A549 (cell line): Measurements from ENCODE around the gene TNIK. TPM values are rescaled to one million over a fixed set of nuclear protein-coding genes. Genes with fewer than 3 reads are reported as not detected.

Source experiments
- ATAC-seq, 2 experiments: fragments of 200-7000 bp in 1 of 2; fragments of >200 bp in 1 of 2; cut with Nextera tagmentation in 1 of 2; cut with Tn5 transposase in 1 of 2; 3 replicates each; pipeline versions ENCODE4 v1.8.0 to v1.9.1; 2018 to 2020; ENCODE audit warnings: mild to moderate bottlenecking in 1 of 2, moderate library complexity in 1 of 2
- CTCF ChIA-PET: fragments of 300-600 bp; sonication (Branson Sonifier 250); formaldehyde crosslinking; extraction: SDS; loops from one replicate; lab custom pipeline; 2021; ENCODE audit warnings: antibody characterized with exemption, inconsistent platforms; lab: Yijun Ruan, JAX
- POLR2A ChIA-PET: fragments of 350-600 bp; formaldehyde crosslinking; extraction: SDS; loops from one replicate; lab custom pipeline; 2021; ENCODE audit warnings: antibody characterized with exemption, inconsistent platforms; lab: Yijun Ruan, JAX
- DNase-seq, 2 experiments: peaks; one replicate each; pipeline versions ENCODE4 v3.0.0 to v3.0.0-alpha.2; 2011 to 2016; ENCODE audit warnings: low read depth in 1 of 2, low spot score in 1 of 2
- FAIRE-seq: peaks from 2 replicates; lab custom pipeline; 2011; peaks lifted over from hg19 to GRCh38; lab: Jason Lieb, UNC
- H3K27ac ChIP-seq, 2 experiments: fragments of >200 bp; sonication (Bioruptor Twin); formaldehyde crosslinking; 3 replicates each; pipeline ENCODE4 v1.5.1; 2016 to 2017
- H3K4me1 ChIP-seq: fragments of >200 bp; sonication (Bioruptor Twin); formaldehyde crosslinking; 3 replicates; pipeline ENCODE4 v1.6.1; 2016
- H3K4me2 ChIP-seq: fragments of >200 bp; sonication (Bioruptor Twin); formaldehyde crosslinking; 3 replicates; pipeline ENCODE4 v1.6.1; 2016
- H3K4me3 ChIP-seq: fragments of >200 bp; sonication (Bioruptor Twin); formaldehyde crosslinking; 3 replicates; pipeline ENCODE4 v1.5.1; 2016
- H3K9me3 ChIP-seq: fragments of >200 bp; sonication (Bioruptor Twin); formaldehyde crosslinking; 3 replicates; pipeline ENCODE4 v1.6.1; 2016
- BHLHE40 ChIP-seq: IDR thresholded peaks from 2 replicates; pipeline ENCODE4 v1.6.1; 2012; ENCODE audit warnings: low read depth, low read length, inconsistent platforms
- CBX2 ChIP-seq: fragments of 200-600 bp; sonication (generic); IDR thresholded peaks from 2 replicates; pipeline ENCODE4 v1.6.1; 2016; ENCODE audit warnings: low read depth, mild to moderate bottlenecking, borderline replicate concordance
- CHD4 ChIP-seq: fragments of 200-600 bp; sonication (generic); IDR thresholded peaks from 2 replicates; pipeline ENCODE4 v1.6.1; 2016; ENCODE audit warnings: antibody characterized with exemption, mild to moderate bottlenecking, borderline replicate concordance
- EHF ChIP-seq: fragments of 250-450 bp; sonication (Bioruptor Pico); IDR thresholded peaks from 2 replicates; pipeline ENCODE4 v1.5.0; 2020; ENCODE audit warnings: mild to moderate bottlenecking
- EHMT2 ChIP-seq: fragments of 200-600 bp; sonication (generic); IDR thresholded peaks from 2 replicates; pipeline ENCODE4 v1.6.1; 2016; ENCODE audit warnings: antibody characterized with exemption, low read depth, mild to moderate bottlenecking, moderate library complexity
- EP300 ChIP-seq, 2 experiments: fragments of >200 bp; sonication (Bioruptor Twin); formaldehyde crosslinking; IDR thresholded peaks; 2 replicates in 1 of 2; 3 replicates in 1 of 2; pipeline ENCODE4 v1.6.1; 2016 to 2017
- ESRRA ChIP-seq: fragments of 150-350 bp; IDR thresholded peaks from 2 replicates; pipeline ENCODE4 v1.6.1; 2014; ENCODE audit warnings: mild to moderate bottlenecking, low read length, borderline replicate concordance
- FOXS1 ChIP-seq: fragments of 250-450 bp; sonication (Bioruptor Pico); IDR thresholded peaks from 2 replicates; pipeline ENCODE4 v1.5.0; 2020; ENCODE audit warnings: mild to moderate bottlenecking, moderate library complexity
- GATA3 ChIP-seq: IDR thresholded peaks from 2 replicates; pipeline ENCODE4 v1.6.1; 2012; ENCODE audit warnings: borderline replicate concordance
- HEYL ChIP-seq: fragments of 250-450 bp; sonication (Bioruptor Pico); IDR thresholded peaks from 2 replicates; pipeline ENCODE4 v1.8.0; 2021; ENCODE audit warnings: mild to moderate bottlenecking, moderate library complexity
- HOXA7 ChIP-seq: fragments of 250-450 bp; sonication (Bioruptor Pico); IDR thresholded peaks from 2 replicates; pipeline ENCODE4 v1.5.0; 2020; ENCODE audit warnings: mild to moderate bottlenecking, moderate library complexity
- HOXB13 ChIP-seq: fragments of 250-450 bp; sonication (Bioruptor Pico); IDR thresholded peaks from 2 replicates; pipeline ENCODE4 v1.5.0; 2020; ENCODE audit warnings: low read depth, mild to moderate bottlenecking, moderate library complexity
- HOXB5 ChIP-seq: fragments of 250-450 bp; sonication (Bioruptor Pico); IDR thresholded peaks from 2 replicates; pipeline ENCODE4 v1.5.0; 2020; ENCODE audit warnings: mild to moderate bottlenecking, moderate library complexity
- JUN ChIP-seq, 2 experiments: fragments of >200 bp; sonication (Bioruptor Twin); formaldehyde crosslinking; IDR thresholded peaks; 2 replicates in 1 of 2; 3 replicates in 1 of 2; pipeline ENCODE4 v1.6.1; 2016 to 2017
- KDM1A ChIP-seq: fragments of 200-600 bp; sonication (generic); IDR thresholded peaks from 2 replicates; pipeline ENCODE4 v1.6.1; 2016; ENCODE audit warnings: low read depth, mild to moderate bottlenecking
- KDM5A ChIP-seq: fragments of 200-600 bp; sonication (generic); IDR thresholded peaks from 2 replicates; pipeline ENCODE4 v1.6.1; 2016; ENCODE audit warnings: antibody characterized with exemption, mild to moderate bottlenecking
- MAX ChIP-seq: IDR thresholded peaks from 2 replicates; pipeline ENCODE4 v1.6.1; 2012
- MYC ChIP-seq: IDR thresholded peaks from 2 replicates; pipeline ENCODE4 v1.6.1; 2012; ENCODE audit warnings: mild to moderate bottlenecking, inconsistent platforms, low read length, improper control_type of control experiment, borderline replicate concordance
- NFE2L2 ChIP-seq: fragments of 150-350 bp; conservative IDR thresholded peaks from 2 replicates; pipeline ENCODE4 v1.6.1; 2014; ENCODE audit warnings: low read length
- NPAS2 ChIP-seq: fragments of 250-450 bp; sonication (Bioruptor Pico); IDR thresholded peaks from 2 replicates; pipeline ENCODE4 v1.8.0; 2022; ENCODE audit warnings: mild to moderate bottlenecking, moderate library complexity, borderline replicate concordance
- PBX3 ChIP-seq: IDR thresholded peaks from 2 replicates; pipeline ENCODE4 v1.6.1; 2012
- RARB ChIP-seq: fragments of 250-450 bp; sonication (Bioruptor Pico); IDR thresholded peaks from 2 replicates; pipeline ENCODE4 v1.8.0; 2021; ENCODE audit warnings: mild to moderate bottlenecking, moderate library complexity
- RCOR1 ChIP-seq: fragments of 150-350 bp; IDR thresholded peaks from 2 replicates; pipeline ENCODE4 v1.6.1; 2014; ENCODE audit warnings: antibody characterized with exemption, low read length, low read depth
- RNF2 ChIP-seq: fragments of 200-600 bp; sonication (generic); IDR thresholded peaks from 2 replicates; pipeline ENCODE4 v1.6.1; 2016; ENCODE audit warnings: low read depth, mild to moderate bottlenecking, antibody characterized with exemption, moderate library complexity, borderline replicate concordance
- SMC3 ChIP-seq: fragments of >200 bp; sonication (Bioruptor Twin); formaldehyde crosslinking; IDR thresholded peaks from 3 replicates; pipeline ENCODE4 v1.6.1; 2018; ENCODE audit warnings: inconsistent platforms
- TFCP2L1 ChIP-seq: fragments of 250-450 bp; sonication (Bioruptor Pico); IDR thresholded peaks from 2 replicates; pipeline ENCODE4 v1.5.0; 2021; ENCODE audit warnings: mild to moderate bottlenecking
- TP53 ChIP-seq: fragments of 250-450 bp; sonication (Bioruptor Pico); IDR thresholded peaks from 2 replicates; pipeline ENCODE4 v1.5.0; 2021; ENCODE audit warnings: mild to moderate bottlenecking, moderate library complexity
- USF2 ChIP-seq: fragments of 450-650 bp; IDR thresholded peaks from 2 replicates; pipeline ENCODE4 v1.6.1; 2014; ENCODE audit warnings: antibody characterized with exemption
- ZC3H11A ChIP-seq: fragments of 450-650 bp; IDR thresholded peaks from 2 replicates; pipeline ENCODE4 v1.6.1; 2014; ENCODE audit warnings: antibody characterized with exemption, mild to moderate bottlenecking
- ZFP36 ChIP-seq: fragments of 450-650 bp; IDR thresholded peaks from 2 replicates; pipeline ENCODE4 v1.6.1; 2014; ENCODE audit warnings: borderline replicate concordance; ENCODE audit not compliant: partially characterized antibody
- WGBS: methylation state at CpG from one replicate; pipeline ENCODE4 v1.1.6; 2017; ENCODE audit errors: missing lambda C conversion rate; 5-methylcytosine and 5-hydroxymethylcytosine counted together
- polyA plus RNA-seq, 4 experiments: library from polyadenylated mRNA; depleted of rRNA in 3 of 4; stranded (reverse); fragments of >200 nt; fragmentation: RNase III in 1 of 4; extraction: RNeasy Plus Mini Kit Qiagen cat#74134 plus additional on column Dnase treatment in 1 of 4; gene quantifications; 2 replicates in 3 of 4; 3 replicates in 1 of 4; pipeline ENCODE4 v1.2.3, GENCODE V29; 2011 to 2017
- TF ChIP-seq, protein P1 (sequence below): fragments of 150-350 bp; IDR thresholded peaks from 2 replicates; pipeline ENCODE4 v1.6.1; 2014; ENCODE audit warnings: low read depth, mild to moderate bottlenecking, low read length

The TNIK gene
- polyA plus RNA-seq, 2 of the 4 experiments (the other 2 are of a cell fraction): 1.6 to 1.8 TPM

GRCh38 chr3:171470714-171471227 is 10.6 kb upstream of the TNIK start:
- no peak overlapping the region for H3K27ac ChIP-seq
- H3K4me3 ChIP-seq: no peak overlapping the region
- no peak overlapping the region for H3K4me2 ChIP-seq
- H3K9me3 ChIP-seq: no peaks in the 10 kb centered on the region
- WGBS: 92% methylated on average over 1 of the region's 1 CpG
- ChIA-PET CTCF (interaction anchor here (0.6 kb wide), 1 partner anchor 1437 kb away, joined by 4 read pairs; no protein-coding TSS in a partner anchor), POLR2A (no interaction called here)
- no peak for FAIRE-seq
- no peak for DNase-seq
- no peak for ATAC-seq
- H3K4me1 ChIP-seq: no peaks in the 10 kb centered on the region
- TF ChIP-seq RNF2 (no peak), NFE2L2 (no peak), HOXB5 (no peak), BHLHE40 (no peak), TFCP2L1 (no peak), KDM1A (no peak), RCOR1 (no peak), RARB (no peak), NPAS2 (no peak)

GRCh38 chr3:171469376-171469775 is 9.2 kb upstream of the TNIK start:
- DNase-seq: no peak
- CTCF ChIA-PET: no interaction called here
- FAIRE-seq: no peak
- H3K4me3 ChIP-seq: no peak overlapping the region
- no peak for ATAC-seq
- no peak for TF ChIP-seq EHF (CRISPR knock-in tag)
- TF ChIP-seq JUN (IDR thresholded peaks at IDR 0.05): no peak
- no peak for TF ChIP-seq EHMT2
- TF ChIP-seq CBX2: no peak
- no peak for TF ChIP-seq ZC3H11A
- TF ChIP-seq CHD4: no peak
- TF ChIP-seq HOXA7 (CRISPR knock-in tag): no peak
- TF ChIP-seq ESRRA: no peak
- no peak for TF ChIP-seq KDM5A
- TF ChIP-seq, protein P1, sequence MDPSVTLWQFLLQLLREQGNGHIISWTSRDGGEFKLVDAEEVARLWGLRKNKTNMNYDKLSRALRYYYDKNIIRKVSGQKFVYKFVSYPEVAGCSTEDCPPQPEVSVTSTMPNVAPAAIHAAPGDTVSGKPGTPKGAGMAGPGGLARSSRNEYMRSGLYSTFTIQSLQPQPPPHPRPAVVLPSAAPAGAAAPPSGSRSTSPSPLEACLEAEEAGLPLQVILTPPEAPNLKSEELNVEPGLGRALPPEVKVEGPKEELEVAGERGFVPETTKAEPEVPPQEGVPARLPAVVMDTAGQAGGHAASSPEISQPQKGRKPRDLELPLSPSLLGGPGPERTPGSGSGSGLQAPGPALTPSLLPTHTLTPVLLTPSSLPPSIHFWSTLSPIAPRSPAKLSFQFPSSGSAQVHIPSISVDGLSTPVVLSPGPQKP: no peak
- no peaks in the 10 kb centered on the region for H3K4me1 ChIP-seq
- H3K9me3 ChIP-seq: no peaks in the 10 kb centered on the region
- no peak overlapping the region for H3K27ac ChIP-seq
- H3K4me2 ChIP-seq: no peak overlapping the region
- POLR2A ChIA-PET: no interaction called here
- 79% methylated on average over 3 of the region's 3 CpGs for WGBS

DNA sequence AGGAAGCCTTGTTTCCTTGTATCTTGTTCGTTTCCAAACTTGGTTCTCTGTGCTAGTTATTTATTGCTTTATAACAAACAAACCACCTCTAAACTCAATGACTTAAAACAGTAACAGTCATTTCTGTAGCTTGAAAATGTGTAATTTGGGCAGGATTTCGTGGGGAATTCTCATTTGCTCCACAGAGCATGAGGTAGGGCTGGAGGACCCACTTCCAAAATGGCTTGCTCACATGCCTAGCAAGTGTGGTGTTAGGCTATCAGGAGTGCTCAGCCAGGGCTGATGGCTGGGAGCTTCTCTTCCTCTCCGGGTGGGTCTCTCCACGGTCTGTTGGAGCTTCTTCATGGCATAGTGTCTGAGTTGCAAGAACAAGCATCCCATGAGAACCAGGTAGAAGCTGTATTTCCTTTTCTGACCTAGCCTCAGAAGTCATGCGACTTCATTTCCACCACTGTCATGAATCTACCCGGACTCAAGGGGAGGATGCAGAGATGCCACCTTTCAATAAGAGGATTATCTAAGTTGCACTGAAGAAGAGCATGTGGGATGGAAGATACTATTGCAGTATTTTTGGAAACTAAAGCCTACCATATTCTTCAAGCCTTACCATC is 8.2 kb upstream of the TNIK start:
- Histone ChIP-seq H3K4me1 (no peaks in the 10 kb centered on the region), H3K4me2 (no peak overlapping the region), H3K4me3 (no peak overlapping the region), H3K9me3 (no peaks in the 10 kb centered on the region), H3K27ac (no peak overlapping the region)
- FAIRE-seq (no peak), DNase-seq (no peak), ATAC-seq (no peak)
- POLR2A ChIA-PET: no interaction called here
- TF ChIP-seq HOXB5 (no peak), MAX (no peak), TFCP2L1 (no peak), NFE2L2 (no peak), EP300 (IDR thresholded peaks at IDR 0.05) (no peak), FOXS1 (CRISPR knock-in tag) (no peak), HOXB13 (CRISPR knock-in tag) (no peak), GATA3 (no peak), HEYL (CRISPR knock-in tag) (no peak), PBX3 (no peak), CHD4 (no peak), KDM1A (no peak), RCOR1 (no peak), ZFP36 (no peak), TP53 (no peak), SMC3 (no peak), MYC (no peak), USF2 (no peak)
- TF ChIP-seq, protein P1: no peak
- WGBS: 62% methylated on average over 6 of the region's 6 CpGs
- CTCF ChIA-PET: no interaction called here
